ENCODE measurements around the gene ARMC8.

ARMC8 gene

DNA sequence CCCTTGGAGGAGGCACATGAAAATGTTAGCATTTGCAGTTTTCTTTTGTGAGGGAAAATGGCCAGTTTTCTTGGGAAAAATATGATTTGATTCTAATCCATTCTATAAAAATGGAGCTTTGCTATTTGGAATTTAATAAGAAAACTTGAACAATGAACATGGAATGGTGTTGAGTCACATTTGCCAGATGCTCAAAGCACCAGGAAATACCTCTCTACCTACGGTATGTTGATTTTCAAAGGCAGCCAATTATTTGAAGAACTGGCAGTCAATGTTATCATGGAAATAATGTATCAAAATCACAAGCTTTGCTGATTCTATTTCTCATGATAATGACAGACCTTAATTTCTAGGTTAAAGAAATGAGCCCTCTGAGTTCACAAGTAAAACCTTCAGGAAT is 127.7 kb downstream of the ARMC8 start:
- no peak for DNase-seq

DNA sequence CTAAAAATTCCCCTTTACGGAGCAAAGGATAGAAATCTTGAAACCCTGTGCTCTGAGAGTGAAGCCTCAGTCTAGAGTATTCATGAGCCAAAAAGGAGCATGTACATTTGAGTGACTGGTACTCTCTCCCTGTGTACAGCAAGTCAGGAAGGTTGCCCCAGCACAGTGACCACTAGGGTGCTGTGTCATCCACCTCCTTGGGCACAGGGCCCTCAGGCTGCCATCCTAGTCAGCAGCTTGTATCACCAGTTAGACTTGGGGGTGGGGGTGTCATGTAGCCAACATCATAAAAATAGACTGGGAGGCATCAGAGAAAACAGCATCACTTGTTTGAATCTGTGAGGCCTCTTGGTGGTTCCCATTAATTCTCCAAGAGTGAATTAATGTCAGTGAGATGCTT is 130.6 kb downstream of the ARMC8 start:
- no peak for DNase-seq

DNA sequence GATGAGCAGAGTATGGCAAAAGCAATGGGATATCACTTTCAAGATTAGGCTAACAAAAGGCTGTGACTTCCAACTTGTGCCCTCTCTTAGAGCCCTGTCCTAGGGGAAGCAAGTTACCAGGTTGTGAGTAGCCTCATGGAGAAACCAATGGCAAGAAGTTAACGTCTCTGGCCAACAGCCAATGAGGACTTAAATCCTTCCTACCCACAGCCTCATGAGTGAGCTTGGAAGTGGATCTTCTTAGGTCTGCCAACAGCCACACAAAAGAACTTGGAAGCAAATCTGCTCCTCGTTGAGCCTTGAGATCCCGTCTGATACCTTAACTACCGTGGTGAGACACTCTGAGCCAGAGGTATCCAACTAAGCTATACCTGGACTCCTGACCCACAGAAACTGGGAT is 136.9 kb downstream of the ARMC8 start:
- no peak for DNase-seq

GRCh38 chr3:138325990-138326389 is 138.9 kb downstream of the ARMC8 start:
- DNase-seq = no peak

DNA sequence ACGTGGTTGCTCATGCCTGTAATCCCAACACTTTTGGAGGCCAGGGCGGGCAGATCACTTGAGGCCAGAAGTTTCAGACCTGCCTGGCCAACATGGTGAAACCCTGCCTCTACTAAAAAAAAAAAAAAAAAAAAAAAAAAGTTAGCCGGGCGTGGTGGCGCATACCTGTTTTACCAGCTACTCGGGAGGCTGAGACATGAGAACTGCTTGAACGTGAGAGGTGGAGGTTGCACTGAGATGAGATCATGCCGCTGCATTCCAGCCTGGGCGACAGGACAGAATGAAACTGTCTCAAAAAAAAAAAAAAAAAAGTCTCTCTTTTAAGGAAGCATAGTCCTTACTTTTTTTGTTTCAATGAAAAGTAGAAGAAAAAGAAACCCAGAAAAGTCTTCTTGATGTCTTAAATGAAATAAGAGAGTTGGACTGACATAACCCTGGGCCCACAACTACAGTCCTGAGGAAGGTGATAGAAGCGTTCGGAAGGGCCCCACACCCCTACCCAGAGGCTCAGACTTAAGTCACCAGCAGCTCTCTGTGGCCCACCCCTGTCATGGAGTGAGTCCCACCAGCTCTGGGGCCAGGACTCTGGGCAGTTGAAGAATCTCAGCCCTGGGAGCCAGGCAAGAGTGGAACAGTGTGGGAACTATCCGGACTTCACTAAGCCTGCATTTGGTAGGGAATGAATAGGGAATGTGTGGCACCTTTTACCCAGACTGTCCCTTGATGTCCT is 139.9 kb downstream of the ARMC8 start:
- DNase-seq = no peak

DNA sequence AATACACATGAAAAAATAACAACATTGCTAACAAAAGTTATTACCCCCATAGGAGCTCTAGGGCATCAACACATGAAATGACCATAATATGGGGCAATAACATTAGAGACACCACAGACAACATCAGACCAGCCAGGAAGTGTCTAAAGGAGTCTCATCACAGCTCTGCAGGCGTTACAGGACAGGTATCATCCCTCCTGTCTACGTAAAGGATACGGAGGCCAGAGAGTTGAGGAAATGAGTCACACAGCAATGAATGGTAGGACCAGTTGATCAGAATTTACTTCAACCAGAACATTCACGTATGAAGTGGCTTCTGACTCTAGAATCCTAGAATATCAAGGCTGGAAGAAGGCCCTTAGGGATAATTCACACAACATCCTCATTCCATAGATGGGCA is 140.7 kb downstream of the ARMC8 start:
- peak in 1 of 5 experiments; percentile 12 for DNase-seq

GRCh38 chr3:138328341-138328740 is 141.2 kb downstream of the ARMC8 start:
- no peak for DNase-seq

GRCh38 chr3:138329127-138329983 is 142.3 kb downstream of the ARMC8 start, which contains the start of gene NME9:
Gene NME9, minus strand, starts transcription at chr3:138329851. Its CDS starts 516 bp downstream, at chr3:138329335.
- DNase-seq = peak; percentile 69 to 92 (median 84)

DNA sequence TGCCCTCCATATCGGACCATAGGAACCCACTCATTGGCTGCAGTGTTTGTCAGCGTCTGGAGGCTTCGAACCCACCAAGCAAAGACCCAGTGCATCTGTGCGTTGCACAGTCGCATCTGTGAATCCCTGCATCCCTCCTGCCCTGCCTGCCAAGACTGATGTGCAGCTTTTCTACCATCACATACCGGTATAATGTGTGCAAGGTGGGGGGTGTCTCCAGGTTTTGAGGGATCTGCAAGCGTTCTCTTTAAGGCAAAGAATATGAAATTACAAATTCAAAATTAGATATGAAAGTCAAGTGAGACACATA is 142.8 kb downstream of the ARMC8 start:
- no peak for DNase-seq

- DNase-seq = no peak
Measured at GRCh38 chr3:138331143-138331894, 144.2 kb downstream of the ARMC8 start.

DNA sequence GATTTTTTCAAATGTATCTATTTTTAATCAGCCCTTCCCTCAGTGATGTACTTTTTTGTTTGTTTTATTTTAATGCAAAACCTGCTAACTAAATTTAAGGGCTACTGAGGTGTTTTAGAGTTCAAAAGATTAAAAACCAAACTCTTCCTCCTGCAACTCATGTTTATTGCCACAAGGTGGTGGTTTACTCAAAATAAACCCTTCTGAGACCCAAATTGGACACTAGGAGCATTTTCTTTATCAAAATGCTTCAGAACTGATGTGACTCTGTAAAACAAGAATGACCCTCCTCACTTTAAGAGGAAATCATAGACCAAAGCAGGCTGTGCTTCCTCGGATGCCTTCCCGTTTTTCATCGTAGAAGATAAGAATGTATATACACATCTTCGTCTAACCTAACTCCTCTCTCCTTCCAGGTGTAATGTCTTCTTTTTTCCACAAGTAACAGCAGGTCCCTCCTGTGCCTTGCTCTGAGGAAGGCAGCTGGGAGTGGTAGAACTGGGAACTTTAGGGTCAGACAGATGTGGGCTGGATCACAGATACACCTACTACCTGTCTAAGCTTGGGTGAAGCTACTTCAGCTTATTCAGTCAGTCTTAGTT is 145.5 kb downstream of the ARMC8 start:
- DNase-seq = peak in 1 of 5 experiments; percentile 39

DNA sequence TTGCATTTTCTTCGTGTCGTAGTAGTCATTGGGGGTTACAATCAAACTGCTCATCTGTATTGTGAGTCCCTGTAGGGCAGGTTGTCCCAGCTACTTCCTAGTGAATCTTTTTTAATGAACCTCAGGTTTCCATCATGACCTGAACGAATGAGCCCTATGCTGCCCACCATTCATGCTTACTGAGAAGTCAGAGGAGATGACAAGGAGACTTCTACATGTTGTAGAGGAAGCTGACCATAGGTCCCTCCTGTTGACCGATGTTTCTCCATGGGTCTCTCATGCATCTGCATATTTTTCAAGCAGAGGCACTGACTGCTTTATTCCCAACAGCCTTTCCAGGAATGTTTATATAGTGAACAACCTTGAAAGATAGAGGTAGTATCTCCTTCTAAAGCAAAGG is 147.5 kb downstream of the ARMC8 start:
- no peak for DNase-seq

- DNase-seq = no peak
Measured at GRCh38 chr3:138336454-138336999, 149.4 kb downstream of the ARMC8 start.

GRCh38 chr3:138338244-138338643 is 151.1 kb downstream of the ARMC8 start:
- DNase-seq = no peak

DNA sequence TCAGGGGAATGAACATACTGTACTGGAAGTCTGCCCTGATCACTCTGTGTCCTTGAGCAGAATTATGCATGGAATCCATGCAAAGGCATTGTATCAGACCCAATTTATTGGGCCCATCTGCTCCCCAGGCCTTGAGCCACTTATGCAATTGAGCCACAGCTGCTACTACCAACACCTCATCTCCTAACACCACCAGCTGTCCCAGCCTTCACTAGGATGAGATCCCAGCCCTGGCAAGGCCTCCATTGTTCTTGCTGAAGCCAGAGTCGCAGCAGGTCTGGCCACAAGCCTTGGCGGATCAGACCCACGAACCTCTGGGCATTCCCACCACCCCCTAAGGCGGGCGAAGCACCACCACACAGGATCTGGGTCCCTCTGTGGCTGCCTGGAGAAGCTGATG is 151.7 kb downstream of the ARMC8 start:
- DNase-seq = no peak

DNA sequence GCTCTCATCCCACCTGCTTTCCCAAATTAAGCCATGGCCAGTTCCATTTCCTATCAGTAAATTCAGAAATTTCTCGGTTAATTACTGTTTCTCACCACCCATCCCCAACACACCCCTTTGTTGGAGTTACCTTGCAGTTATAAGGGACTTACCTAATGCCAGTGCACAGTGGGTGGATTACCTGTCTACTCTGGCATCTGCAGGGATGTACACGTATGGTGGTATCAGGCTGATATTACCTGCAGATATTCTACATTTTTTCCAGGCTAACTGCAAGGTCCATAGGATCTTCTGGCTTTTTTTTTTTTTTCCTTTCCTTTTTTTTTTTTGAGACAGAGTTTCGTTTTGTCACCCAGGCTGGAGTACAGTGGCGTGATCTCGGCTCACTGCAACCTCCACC is 153.4 kb downstream of the ARMC8 start:
- DNase-seq = no peak

- no peak for DNase-seq
Measured at GRCh38 chr3:138344754-138345153, 157.7 kb downstream of the ARMC8 start.
